SK-N-MC (cell line): ENCODE results near the gene FRMD4A.

Source experiments
- DNase-seq: peaks from one replicate; pipeline ENCODE4 v3.0.0-alpha.2; 2011; ENCODE audit warnings: low read depth, low spot score
- H3K27ac ChIP-seq: fragments of 200-600 bp; sonication (generic); 2 replicates; pipeline ENCODE4 v1.5.1; 2016; ENCODE audit warnings: mixed run types
- H3K36me3 ChIP-seq: fragments of 200-600 bp; sonication (generic); 2 replicates; pipeline ENCODE4 v1.6.1; 2017; ENCODE audit warnings: antibody characterized with exemption, low read length, mixed read lengths; ENCODE audit not compliant: insufficient read depth
- H3K4me3 ChIP-seq: fragments of 200-600 bp; sonication (generic); 2 replicates; pipeline ENCODE4 v1.5.1; 2016
- H3K9ac ChIP-seq: fragments of 200-600 bp; sonication (generic); 2 replicates; pipeline ENCODE4 v1.8.0; 2017; ENCODE audit warnings: mixed run types, mixed read lengths; ENCODE audit not compliant: insufficient read length
- H3K9me3 ChIP-seq: fragments of 200-600 bp; sonication (generic); 2 replicates; pipeline ENCODE4 v1.6.1; 2017; ENCODE audit warnings: low read depth, mild to moderate bottlenecking, antibody characterized with exemption, low read length, moderate library complexity, mixed read lengths
- EZH2 ChIP-seq: fragments of 200-600 bp; sonication (generic); IDR thresholded peaks from one replicate; pipeline ENCODE4 v1.6.1; 2017; ENCODE audit warnings: antibody characterized with exemption
- FOXP2 ChIP-seq: optimal IDR thresholded peaks from 2 replicates; pipeline ENCODE3; 2011; ENCODE audit warnings: mild to moderate bottlenecking, moderate library complexity; ENCODE audit not compliant: insufficient read depth; ENCODE audit errors: extremely low read length, control extremely low read depth
- POLR2AphosphoS5 ChIP-seq: IDR thresholded peaks from 2 replicates; pipeline ENCODE4 v1.6.1; 2012; ENCODE audit warnings: mild to moderate bottlenecking, low read depth, low read length, borderline replicate concordance

FRMD4A gene

DNA sequence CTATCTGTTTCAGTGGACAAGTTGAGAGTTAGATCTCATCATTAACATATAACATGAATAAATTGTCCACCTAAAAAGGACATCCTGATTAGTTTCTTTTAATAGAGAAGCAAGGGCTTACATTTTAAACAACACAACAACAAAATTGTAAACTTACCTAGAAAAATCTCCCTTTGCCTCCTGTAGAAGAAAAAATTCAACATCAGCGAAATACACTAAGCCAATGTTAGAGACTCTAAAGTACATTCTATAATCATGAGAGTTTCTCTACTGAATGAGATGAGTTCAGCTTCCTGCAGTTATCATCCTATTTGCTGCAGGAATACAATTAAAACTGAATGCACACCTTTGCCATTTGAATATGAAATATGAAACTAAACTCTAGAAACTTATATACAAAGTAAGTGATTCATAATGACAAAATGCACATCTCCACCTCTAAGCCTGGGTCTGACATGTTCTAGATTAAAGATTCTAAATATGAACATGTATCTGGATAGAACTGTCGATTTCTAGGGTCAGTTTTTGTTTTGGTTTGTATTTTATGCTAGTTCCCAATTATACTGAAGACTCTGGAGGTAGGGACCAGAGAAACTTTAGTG is 569.1 kb downstream of the FRMD4A start:
- TF ChIP-seq EZH2 (no peak), POLR2AphosphoS5 (no peak), FOXP2 (no peak)
- Histone ChIP-seq H3K27ac (no peak overlapping the region), H3K4me3 (no peak overlapping the region), H3K36me3 (no peaks in the 10 kb centered on the region), H3K9ac (no peak overlapping the region), H3K9me3 (no peaks in the 10 kb centered on the region)
- no peak for DNase-seq

DNA sequence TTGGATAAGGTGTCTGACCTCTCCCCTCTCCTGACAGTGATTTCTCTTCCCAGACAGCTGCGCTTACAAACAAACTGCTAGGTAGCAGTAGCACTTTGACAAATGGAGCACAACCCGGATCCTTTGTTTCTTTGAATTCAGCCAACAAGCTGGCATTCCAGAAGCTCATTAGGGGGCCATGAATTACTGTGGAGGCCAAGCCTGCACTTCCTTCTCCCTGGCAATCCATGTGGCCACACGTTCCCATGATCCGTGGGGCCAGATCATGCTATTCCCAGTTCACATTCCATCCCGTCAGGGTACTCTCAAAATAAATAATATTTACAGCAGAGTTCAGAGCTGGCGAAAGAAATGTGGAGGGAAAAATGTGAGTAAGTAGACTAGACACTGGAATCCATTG is 571.6 kb downstream of the FRMD4A start:
- Histone ChIP-seq H3K9me3 (no peaks in the 10 kb centered on the region), H3K4me3 (no peak overlapping the region), H3K27ac (no peak overlapping the region), H3K9ac (no peak overlapping the region), H3K36me3 (no peaks in the 10 kb centered on the region)
- TF ChIP-seq POLR2AphosphoS5: no peak
- TF ChIP-seq FOXP2: no peak
- TF ChIP-seq EZH2: no peak
- DNase-seq: no peak

DNA sequence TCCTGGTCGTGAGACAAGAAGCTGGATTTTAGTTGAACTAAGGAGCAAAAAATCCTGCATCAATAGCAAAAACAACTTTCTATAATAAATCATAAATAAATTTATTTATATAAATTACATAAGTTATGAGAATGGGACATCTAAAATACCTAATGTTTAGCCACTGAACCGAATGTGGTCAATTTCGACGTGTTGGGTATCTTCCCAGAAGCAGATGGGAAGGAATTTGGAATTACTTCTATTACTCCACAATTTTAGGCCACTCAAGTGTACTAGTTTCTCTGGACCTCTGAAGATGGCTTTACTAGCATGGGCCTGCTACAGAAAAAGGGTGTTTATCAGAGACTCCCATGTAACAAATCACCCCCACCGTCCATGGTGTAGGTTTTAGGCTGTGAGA is 572.0 kb downstream of the FRMD4A start:
- Histone ChIP-seq H3K9ac (no peak overlapping the region), H3K4me3 (no peak overlapping the region), H3K36me3 (no peaks in the 10 kb centered on the region), H3K27ac (no peak overlapping the region), H3K9me3 (no peaks in the 10 kb centered on the region)
- no peak for DNase-seq
- TF ChIP-seq FOXP2: no peak
- no peak for TF ChIP-seq EZH2
- no peak for TF ChIP-seq POLR2AphosphoS5

DNA sequence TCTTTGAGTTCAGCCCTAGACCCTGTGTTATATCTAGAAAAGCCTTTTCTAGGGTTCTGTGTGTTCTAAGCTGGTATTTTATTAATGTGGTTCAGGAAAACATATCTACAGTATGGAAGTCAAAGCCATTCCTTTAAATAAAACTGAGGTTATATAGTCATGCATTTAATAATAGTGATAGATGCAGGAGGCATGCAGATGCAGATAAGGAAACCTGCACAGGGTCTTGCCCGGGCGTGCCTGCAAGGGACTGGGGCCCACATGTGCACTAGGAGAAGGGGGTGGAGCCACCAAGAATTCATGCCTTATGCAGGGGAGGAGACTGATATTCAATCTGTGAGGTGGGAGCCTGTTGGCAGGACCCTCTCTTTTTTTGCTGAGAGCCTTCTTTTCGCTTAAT is 572.4 kb downstream of the FRMD4A start:
- H3K27ac ChIP-seq: no peak overlapping the region
- no peaks in the 10 kb centered on the region for H3K36me3 ChIP-seq
- TF ChIP-seq FOXP2: no peak
- no peak for TF ChIP-seq EZH2
- TF ChIP-seq POLR2AphosphoS5: no peak
- H3K4me3 ChIP-seq: no peak overlapping the region
- H3K9me3 ChIP-seq: no peaks in the 10 kb centered on the region
- no peak for DNase-seq
- no peak overlapping the region for H3K9ac ChIP-seq

DNA sequence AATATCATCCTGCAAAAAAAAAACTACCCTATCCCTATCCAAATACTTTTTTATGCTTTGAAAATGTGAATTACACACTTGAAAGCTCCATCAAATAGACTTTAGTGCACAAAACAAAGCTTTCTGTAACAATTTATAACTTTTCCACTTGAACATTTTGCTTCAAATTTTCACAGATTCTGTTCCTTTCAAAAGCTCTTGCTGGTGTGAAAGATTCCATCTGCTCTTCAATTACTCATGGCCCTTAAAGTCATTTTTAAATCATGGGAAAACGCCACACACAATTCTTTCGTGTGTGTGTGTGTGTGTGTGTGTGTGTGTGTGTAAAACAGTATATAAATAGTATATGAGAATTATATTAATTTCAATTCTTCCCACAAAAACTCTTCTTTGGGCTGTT is 576.4 kb downstream of the FRMD4A start:
- H3K36me3 ChIP-seq: no peaks in the 10 kb centered on the region
- no peak overlapping the region for H3K9ac ChIP-seq
- H3K4me3 ChIP-seq: no peak overlapping the region
- no peak overlapping the region for H3K27ac ChIP-seq
- DNase-seq: no peak
- no peaks in the 10 kb centered on the region for H3K9me3 ChIP-seq
- TF ChIP-seq EZH2: no peak
- no peak for TF ChIP-seq FOXP2
- no peak for TF ChIP-seq POLR2AphosphoS5

DNA sequence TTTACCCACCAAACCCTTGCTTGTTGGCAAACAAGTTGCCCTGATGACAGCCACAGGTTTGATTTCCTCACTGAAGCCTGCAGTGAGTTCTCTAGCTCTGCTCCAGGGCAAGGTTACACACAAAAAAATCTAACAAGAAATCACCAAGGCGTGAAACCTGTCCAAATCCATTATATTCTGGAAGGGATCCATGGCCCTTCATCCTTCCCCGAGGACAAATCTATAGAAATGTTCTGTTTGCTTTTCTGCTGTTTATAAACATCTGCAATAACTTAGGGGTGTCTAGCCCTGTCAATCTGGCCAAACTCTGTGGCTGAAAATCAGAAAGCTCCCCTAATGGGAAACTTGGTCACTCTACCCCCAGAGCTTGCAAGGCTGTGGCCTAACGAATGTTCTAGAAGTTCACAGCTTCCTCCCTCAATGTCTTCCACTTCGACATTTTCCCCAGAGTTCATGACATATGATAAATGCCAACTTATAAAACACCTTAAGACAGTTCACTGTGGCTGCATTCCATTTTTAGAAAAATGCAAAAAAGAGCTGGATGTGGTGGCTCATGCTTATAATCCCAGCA is 579.4 kb downstream of the FRMD4A start:
- H3K9ac ChIP-seq: no peak overlapping the region
- no peaks in the 10 kb centered on the region for H3K36me3 ChIP-seq
- TF ChIP-seq POLR2AphosphoS5 (no peak), FOXP2 (no peak), EZH2 (no peak)
- H3K4me3 ChIP-seq: no peak overlapping the region
- H3K9me3 ChIP-seq: no peaks in the 10 kb centered on the region
- DNase-seq: no peak
- no peak overlapping the region for H3K27ac ChIP-seq

DNA sequence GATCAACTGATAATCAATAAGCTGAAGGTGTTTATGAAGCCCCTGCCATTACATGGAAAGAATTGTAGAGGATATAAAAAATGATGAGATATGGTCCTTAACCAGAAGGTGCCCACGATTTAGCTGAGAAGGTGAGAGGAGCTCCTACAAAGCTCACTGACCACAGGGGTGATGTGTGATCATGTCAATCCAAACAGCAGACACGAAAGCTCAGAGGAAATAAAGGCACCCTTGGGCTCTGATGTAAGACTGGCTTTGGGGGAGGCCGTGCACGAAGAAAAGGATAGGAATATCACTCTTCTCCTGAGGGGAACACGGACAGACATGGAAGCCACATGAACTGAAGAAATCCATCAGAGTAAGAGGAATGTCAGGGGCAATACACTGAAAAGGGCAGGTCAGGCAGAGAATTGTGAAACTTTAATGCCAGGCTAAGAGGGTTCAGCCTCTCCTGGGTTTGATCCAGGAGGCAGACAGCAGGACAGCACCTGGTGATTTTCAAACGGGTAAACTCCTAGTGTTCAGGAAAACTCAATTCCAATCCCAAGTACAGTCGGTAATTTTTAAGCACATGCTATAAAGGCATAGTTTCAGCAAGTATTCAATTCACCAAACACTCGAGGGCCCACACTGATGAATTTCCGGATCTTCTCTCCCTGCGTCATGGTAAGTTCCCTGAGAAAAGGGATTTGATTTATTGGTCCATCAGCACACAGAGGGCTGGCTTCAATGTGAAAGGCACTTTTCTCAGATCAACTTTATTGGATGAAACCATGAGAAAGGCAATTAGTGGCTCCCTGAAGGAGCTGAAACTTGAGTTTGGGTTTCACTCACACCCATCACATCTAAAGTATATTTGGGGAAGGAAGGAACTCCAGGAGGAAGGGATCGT is 580.2 kb downstream of the FRMD4A start:
- Histone ChIP-seq H3K9me3 (no peaks in the 10 kb centered on the region), H3K27ac (no peak overlapping the region), H3K9ac (no peak overlapping the region), H3K36me3 (no peaks in the 10 kb centered on the region), H3K4me3 (no peak overlapping the region)
- no peak for DNase-seq
- TF ChIP-seq EZH2 (no peak), POLR2AphosphoS5 (no peak), FOXP2 (no peak)

DNA sequence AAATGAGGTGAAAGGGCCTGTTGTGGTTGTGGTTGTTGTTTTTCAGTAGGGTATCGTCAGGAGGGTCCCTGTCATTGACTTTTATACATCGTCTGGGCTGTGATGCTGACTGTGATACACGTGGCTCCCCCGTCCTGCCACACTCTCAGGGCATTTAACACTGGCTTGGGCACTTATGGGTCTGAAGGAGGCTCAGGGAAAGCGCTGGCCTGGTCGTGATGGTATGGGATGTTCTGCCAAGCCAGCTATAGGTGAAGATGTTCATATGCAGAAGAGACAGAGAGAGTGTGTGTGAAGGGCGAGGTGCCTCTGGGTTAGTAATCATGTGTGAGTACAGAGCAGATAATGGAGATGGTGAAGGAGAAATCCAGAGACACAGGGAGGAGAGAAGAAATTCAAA is 585.5 kb downstream of the FRMD4A start:
- DNase-seq: no peak
- Histone ChIP-seq H3K27ac (no peak overlapping the region), H3K9ac (no peak overlapping the region), H3K36me3 (no peaks in the 10 kb centered on the region), H3K4me3 (no peak overlapping the region), H3K9me3 (no peaks in the 10 kb centered on the region)
- no peak for TF ChIP-seq EZH2
- TF ChIP-seq POLR2AphosphoS5: no peak
- TF ChIP-seq FOXP2: no peak
